Jurkat, Clone E6-1 (cell line): ENCODE results near the gene SULT4A1.

Source experiments
- DNase-seq: peaks from one replicate; pipeline ENCODE4 v3.0.0-alpha.2; 2011; ENCODE audit warnings: low read depth, low spot score
- H3K4me3 ChIP-seq: 2 replicates; pipeline ENCODE4 v1.5.1; 2011; ENCODE audit warnings: mild to moderate bottlenecking, low read length, control low read depth, moderate library complexity

The SULT4A1 gene

DNA sequence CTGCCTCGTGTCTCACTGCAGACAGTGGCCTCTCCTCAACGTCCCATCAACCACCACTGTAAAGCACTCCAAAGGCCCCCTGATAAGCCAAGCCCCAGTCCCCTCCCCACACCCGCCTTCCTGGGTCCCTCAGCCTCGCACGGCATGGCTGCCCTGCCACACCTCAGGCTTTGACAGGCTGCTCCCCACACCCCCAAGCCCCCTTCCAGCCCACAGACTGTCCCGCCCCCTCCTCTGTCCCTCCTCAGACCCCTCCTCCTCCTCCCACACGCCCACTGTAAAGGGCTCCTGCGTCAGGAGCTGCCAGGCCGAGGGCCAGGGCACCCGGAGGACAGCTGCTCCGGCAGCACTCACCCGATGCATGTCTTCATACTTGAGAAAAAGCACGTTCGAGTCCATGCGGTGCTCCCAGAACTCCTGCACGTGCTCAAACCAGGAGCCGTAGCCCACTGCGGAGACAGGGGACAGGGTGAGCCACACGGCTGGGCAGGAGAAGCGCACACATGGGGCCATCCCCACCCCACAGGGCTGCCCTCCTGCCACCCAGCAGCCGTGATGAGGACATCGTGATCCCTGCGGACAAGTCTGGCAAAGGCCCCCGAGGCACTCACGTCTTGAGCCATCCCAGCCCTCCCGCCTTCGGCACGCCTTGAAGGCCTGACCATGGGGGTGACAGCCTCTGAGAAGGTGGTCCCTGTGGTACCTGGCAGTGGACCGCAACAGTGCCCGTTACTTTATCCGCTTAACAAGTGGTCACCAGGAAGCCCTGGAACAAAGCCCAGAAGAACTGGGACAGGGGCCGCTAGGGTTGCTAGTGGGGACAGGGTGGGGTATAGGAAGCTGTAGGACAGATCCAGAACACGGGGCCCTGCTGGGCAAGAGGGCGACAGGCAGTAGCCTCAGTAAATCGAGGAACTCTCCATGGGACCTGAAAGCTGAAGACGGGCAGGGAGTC lies 28.8 kb downstream of the SULT4A1 start:
- H3K4me3 ChIP-seq = no peak overlapping the region

DNA sequence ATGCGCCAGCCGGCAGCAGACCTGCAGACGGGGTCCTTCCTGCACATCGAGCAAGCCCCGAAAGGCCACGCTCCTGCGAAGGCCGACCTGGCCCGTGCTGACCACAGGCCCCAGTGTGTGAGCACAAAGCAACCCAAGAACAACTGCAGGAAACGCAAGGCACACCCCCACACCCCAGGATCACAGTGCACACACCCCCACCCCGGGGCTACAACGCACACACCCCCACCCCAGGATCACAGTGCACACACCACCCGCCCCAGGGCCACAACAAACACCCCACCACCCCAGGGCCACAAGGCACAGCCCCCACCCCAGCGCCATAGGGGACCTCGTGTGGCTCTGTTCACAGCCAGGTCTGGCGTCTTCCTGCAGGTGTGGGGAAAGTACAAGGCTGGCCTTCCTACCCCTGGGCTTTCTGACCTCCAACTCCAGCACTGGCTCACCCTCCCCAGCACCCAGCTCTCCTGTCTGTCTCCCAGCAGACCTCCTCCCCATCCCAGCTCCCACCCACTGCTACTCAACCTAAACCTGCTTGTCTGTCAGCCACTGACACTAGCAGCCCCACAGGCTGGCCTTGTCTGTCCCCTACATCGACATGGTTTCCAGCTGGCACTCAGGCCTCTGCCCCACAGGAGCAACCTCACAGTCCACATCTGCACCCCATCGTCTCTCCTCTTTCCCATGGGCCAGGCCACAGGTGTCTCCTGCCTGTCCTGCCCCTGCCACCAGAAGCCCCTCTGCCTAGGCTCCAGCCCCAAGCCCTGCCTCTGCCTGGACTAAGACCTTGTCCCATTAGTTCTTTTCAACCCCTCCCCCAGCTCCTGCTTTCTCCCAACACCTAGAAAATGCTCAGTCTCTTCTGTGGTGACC lies 29.7 kb downstream of the SULT4A1 start:
- no peak for DNase-seq
- H3K4me3 ChIP-seq = no peak overlapping the region

More for the DNA sequence above, 28.8 kb downstream of the SULT4A1 start:
- DNase-seq = no peak

DNA sequence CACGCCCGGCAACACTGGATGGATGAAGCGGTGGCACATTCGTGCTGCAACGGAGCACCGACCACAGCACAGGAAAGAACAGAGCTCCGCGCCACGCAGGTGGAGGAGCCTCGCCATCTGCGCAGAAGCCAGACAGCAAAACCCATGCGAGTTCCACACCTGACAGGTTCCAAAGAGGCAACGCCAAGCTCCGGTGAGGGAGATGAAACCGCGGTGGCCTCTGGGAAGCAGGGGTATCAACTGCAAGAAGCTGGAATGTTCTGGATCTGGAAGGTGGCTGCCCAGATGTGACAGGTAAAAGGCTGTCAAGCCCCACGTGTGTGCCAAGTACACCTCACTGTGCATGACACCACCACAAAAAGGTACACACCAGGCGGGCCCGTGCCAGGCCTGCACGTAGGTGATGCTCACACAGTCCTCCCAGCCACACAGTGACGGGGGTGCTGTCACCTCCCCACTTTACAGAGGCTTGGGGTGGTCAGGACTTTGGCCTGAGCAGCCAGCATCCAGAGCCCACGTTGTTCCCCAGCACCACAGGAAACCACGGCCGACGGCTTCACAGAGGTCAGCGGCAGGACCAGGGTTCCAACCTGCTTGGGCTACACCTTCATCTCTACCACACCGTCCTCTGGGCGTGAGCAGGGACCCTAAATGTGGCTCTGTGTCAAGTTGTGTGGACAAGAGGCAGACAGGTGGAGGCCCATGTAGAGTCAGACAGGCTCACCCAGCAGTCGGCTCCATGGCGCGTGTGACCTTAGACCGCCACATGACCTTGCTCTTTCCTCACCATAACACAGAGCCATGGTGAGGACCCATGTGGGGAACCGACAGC lies 30.5 kb downstream of the SULT4A1 start:
- H3K4me3 ChIP-seq = no peak overlapping the region
- no peak for DNase-seq

DNA sequence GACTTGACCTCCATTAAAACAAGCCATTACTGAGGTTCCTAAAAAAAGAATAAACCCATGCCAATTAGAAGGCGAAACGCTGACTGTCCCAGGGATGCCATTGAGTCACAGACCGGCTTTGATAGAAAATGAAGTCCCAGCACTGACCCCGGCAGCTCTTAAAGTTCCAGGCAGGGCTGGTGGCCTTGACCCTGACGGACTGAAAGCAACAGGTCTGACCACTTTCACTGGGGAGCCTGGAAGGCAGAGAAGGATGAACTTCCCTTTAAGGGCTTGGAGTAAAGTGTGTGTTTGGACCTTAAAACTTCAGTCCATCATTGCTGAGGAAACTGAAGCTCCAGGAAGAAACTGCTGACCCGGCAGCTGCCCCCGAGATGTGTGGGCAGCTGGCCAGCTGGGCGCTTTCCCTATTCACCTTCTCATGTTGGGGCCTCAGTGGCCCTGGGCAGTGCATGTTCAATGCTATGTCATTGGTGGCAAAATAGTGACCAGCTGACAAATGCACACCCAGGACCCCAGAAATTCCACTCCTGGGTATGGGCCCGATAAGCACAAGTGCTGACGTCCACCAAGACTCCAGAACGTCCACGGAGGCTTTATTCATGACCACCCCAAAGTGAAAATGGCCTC lies 31.3 kb downstream of the SULT4A1 start:
- no peak overlapping the region for H3K4me3 ChIP-seq

GRCh38 chr22:43829904-43830851 lies 32.1 kb downstream of the SULT4A1 start:
- H3K4me3 ChIP-seq = no peak overlapping the region

More for the DNA sequence above, 31.3 kb downstream of the SULT4A1 start:
- DNase-seq = no peak

DNA sequence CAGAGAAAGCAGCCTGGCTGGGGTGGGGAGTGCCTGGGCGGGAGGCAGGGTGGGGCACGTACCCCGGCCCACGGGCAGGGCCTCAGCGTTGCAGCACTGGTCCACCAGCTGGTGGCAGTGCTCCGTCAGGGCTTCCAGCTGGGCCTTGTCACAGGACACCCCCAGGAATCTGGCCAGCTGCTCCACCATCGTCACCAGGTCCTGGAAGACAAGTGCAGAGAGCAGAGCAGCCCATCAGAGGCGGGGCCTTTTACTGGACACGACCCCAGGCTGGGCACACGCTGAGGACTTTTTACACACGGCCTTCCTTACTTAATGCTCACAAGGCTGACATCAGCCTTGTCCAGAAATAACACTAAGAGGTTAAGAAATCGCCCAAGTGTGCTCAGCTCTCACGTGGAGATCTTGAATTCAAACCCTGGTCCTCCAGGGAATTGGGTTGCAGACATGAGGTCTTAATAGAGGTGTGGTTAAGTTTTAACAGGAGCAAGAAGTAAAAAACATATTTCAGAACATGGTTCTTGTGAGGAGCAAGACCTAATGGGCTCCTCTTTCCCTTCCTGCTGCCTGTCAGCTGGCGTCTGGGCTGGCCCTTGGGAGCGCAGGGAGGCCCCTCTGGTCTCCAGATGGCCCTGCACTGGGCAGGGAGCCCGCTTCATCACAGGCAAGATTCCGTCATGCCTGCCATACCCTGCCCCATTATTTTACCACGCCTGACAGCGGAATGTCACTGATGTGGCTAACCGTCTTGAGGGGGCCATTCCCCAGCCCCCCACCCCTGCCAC lies 33.1 kb downstream of the SULT4A1 start:
- no peak for DNase-seq

More at GRCh38 chr22:43829904-43830851, 32.1 kb downstream of the SULT4A1 start:
- no peak for DNase-seq

DNA sequence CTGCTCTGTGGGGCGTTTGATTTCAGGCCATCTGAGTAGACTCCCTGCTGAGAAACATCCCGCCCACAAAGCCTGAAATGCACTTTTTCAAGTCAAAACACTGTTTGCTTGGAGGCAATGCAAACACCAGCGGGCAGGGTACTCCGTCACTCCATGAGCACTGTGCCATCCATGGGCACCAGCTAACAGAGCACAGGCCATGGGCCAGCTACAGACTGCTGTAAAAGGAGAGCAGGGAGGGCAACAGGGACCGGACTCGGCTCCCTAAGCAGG lies 33.7 kb downstream of the SULT4A1 start:
- no peak for DNase-seq
- no peak overlapping the region for H3K4me3 ChIP-seq

More for the DNA sequence above, 33.1 kb downstream of the SULT4A1 start:
- H3K4me3 ChIP-seq = no peak overlapping the region

- H3K4me3 ChIP-seq = no peak overlapping the region
- no peak for DNase-seq
These were observed 34.2 kb downstream of the SULT4A1 start for GRCh38 chr22:43827926-43828724.

DNA sequence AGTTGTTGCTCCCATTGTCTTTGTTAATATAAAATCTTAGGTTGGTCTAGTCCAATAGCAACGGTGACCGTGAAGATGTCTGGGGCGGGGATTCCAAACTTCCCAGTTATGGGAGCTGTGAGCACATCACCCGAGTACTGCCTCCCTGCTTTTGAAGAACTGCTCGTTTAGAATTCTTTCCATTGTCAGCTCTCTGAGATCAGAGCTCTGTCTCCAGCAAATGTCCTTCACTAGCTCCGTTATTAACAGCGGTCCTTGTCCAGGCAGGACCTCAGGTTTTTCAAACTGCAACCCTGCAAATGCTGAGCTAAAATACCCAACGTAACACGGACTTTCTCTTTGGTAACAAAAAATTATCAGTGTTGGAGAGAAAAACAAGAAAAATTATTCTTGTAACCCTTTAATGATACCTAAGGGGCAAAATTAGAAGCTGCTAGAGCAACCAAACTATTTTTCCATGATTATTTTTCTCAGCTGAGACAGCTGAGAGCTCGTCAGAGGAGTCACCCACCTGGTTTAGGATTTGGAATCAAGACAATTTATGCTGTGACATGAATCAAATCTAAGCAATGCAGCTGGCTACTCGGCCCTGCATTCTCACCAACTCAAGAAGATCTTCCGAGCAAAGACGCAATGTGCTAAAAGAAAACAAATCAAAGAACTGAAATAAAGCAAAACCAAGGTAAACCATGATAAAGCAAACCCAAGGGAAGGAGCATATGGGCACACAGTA lies 35.1 kb downstream of the SULT4A1 start:
- no peak for DNase-seq
- H3K4me3 ChIP-seq = no peak overlapping the region

DNA sequence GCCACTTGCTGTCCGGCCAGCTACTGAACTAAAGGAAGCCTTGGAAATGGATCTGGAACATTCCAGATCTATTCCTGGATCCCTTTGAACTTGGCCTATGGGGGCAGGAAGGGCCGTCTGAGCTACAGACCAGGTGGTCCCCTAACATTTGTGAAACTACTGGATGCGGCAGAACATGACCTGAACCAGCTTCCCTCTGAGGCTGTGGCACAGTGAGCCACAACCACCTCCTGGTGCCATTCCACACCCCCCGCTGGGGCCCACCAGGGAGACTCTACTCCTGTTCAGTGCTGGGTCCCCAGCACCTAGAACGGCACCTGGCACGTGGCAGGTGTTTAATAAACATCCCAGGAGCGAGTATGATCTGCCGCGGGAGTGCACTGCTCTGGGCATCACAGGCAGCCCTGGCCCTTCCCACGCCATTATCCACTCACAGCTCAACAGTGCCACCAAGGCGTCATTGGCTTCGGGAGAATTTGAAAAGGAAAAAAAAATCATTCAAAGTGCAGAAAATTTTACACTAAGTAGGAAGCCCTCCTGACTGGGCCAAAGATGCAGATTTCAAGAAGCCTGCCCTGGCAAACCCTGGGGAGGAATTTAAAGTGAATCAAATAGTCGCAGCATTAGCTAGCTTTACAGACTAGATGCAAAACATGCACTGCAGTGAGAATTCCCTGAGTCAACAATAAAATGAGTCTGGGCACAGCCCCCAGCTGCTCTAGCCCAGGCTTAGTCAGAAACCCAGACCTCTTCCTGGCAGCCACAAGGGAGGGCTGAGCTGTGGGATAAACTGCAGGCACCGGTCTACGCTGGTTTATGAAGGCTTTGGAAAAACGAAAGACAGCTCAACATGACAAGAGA lies 35.9 kb downstream of the SULT4A1 start:
- DNase-seq = no peak

DNA sequence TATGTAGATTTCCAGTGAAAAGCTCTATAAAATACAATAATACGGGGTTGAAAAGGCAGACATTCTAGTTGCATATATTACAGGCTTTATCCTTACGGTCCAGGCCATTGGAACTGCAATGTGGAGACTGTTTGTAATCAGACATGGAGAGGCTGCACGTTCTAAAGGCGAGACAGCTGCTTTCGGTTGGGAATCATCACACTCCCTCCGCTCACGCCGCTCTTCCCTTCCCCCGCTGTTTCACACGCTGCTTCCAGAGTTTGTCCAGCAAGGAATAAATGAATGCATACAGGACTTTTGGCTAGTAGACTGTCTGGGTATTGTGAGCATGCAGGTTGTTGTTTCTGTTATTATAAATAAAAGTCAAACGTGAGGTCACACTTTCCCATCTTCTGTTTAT lies 36.7 kb downstream of the SULT4A1 start:
- no peak for DNase-seq
- no peak overlapping the region for H3K4me3 ChIP-seq

More for the DNA sequence above, 35.9 kb downstream of the SULT4A1 start:
- no peak overlapping the region for H3K4me3 ChIP-seq

DNA sequence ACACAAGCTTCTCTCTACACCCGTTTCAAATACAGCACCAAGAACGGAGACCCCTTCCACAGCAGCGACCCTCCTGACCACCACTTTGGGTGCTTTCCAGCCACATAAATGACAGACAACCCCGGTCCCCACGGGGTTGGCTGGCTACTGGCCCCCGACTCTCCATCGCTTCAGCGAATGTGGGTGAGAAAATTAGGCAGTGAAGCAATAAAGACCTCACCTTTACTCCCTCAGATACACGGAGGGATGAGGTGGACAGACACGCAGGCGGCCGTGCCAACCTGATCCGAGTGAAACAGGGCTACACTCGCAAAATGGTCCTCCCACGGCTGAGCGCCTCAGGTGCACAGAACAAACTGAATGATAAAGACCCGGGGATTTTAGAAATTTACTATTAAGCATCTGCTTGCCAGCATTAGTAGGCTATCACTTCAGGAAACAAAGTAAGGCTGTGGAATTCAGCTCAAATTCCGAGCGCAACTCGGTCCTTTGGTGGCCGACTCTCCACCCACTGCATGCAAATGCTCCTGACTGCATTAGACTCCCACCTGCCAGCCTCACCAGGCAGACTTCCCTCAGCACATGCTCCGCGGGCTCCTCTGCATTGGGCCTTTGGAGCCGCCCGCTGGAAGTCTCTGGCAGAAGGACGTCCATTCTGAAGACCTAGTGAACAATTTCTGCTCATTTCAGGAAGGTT lies 37.4 kb downstream of the SULT4A1 start:
- no peak for DNase-seq
- no peak overlapping the region for H3K4me3 ChIP-seq

GRCh38 chr22:43823911-43824665 lies 38.2 kb downstream of the SULT4A1 start:
- no peak for DNase-seq
- no peak overlapping the region for H3K4me3 ChIP-seq
